GM21717 (cell line): Measurements from ENCODE around the gene PABPC1L.

ENCODE experiments used
- ATAC-seq: cut with Tn5 transposase; IDR thresholded peaks from one replicate; pipeline ENCODE4 v1.9.1; 2021; ENCODE audit warnings: mild to moderate bottlenecking, moderate library complexity; ENCODE audit not compliant: unreplicated experiment

The PABPC1L gene

GRCh38 chr20:44900231-44900854 is 9.5 kb upstream of the PABPC1L start:
- ATAC-seq: no peak

DNA sequence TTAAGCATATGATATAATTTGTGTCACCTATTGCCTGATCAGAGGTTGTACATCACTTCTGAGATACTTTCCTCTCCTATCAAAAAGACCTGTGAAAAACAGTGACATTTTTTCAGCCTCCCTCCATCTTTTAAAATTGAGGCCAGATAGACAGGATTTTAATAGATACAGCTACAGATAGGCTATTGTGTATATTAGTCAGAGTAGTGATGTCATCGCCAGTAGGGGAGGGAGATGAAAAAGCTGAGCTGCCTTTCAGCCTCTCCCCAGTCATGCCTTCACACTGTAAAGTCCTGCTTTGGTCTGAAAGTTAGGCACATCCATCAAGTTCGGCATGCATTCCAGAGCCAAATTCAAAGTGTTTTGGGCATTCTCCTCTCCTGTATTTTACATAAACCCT is 7.9 kb upstream of the PABPC1L start:
- ATAC-seq: no peak

DNA sequence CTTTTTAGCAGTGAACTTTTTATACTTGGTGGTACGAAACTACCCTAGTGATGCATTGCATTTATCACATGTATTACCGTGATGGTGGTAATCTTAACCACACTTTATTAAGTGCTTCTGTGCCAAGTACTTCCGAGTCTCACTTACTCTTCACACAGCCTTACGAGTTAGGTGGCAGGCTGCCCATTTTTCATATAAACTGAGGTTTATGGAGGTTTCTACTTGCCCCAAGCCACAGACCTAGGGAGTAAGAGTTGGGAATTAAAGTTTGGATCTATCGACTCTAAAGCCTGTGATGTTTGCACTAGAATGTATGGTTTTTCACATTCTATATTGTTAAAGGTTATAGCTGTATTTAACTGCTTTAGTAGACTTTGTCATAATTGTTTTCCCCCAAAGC is 5.5 kb upstream of the PABPC1L start:
- ATAC-seq: no peak

DNA sequence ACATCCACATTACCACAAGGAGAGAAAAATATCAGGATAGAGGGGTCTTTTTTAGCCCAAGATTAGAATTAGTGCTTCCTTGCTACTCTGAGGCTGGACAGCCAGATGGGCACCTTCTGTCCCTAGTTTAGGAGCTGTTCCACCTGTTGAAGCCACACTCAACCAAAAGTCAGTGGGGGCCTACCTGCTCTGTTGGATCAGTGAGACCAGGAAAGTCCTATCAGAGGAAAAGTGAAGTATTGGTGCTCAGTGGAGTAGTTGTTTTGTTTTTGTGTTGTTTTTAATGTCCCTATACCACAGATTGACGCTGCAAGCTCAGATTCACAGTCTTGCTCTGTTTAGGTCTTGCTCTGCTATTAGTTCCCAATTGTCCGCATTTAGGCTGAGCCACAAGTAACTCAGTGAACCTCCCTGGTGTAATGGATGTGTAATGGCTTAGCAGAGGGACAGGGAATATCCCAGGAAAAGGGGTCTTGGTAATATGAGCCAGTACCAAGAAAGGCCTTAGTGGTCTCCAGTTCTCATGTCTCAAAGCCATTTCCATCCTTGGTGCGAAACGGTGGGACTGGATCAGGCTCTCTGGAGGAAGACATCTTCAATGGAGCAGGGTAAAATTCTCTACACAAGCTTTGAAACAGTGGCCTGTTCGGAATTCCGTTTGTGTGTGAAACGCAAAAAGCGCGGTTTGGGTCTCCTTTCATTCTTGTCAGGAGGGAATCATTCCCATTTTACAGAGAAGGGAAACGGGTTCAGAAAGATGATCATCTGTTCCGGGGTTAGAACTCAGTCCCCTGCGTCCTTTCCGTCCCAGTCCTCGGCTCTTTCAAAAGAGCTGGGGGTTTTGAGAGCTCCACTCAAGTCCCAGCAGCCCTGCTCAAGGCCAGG is 631 bp upstream of the PABPC1L start:
- no peak for ATAC-seq

DNA sequence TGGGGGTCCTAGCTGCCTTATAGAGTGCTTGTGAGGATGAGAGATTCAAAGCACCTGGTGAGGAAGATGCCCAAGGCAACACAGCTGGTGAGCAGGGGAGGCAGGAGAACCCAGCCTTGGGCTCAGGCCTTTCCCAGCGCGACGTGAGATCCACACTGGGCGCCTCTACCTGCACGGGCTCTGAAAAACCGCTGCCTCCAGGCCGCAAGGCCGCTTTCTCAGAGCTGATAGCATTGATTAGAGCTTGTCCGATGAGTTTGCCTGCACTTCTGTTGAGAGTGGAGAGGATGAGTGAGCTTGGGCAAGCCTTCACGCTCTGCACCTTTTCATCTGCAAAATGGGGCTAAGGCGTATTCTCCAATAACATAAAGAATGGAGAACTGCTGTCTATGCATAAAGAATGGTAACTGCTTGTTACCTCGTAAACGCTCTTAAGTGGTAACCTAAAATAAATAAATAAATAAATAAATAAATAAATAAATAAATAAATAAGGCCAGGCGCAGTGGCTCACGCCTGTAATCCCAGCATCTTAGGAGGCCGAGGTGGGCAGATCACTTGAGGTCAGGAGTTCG is 916 bp downstream of the PABPC1L start:
- ATAC-seq: no peak

- no peak for ATAC-seq
Measured at GRCh38 chr20:44911264-44911921, 1.5 kb downstream of the PABPC1L start.

DNA sequence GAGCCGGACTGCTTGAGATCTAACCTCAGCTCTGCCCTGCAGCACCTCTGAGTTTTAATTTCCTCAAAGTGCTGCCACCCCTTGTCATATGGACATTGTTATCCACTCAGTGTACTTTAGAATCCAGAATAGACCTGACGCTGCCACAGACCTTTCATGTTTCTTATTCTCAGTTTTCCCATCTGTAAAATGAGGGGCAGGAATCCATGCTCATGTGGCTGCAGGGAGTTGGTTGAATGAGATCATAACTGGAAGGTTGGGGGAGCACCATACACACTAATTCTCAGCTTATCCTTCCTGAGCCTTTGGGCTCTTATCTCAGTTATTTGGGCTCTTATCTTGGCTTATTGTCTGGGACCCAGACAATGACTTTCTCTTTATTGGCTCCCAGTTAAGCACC is 2.3 kb downstream of the PABPC1L start:
- no peak for ATAC-seq

GRCh38 chr20:44914924-44915323 is 5.1 kb downstream of the PABPC1L start:
- ATAC-seq: no peak

DNA sequence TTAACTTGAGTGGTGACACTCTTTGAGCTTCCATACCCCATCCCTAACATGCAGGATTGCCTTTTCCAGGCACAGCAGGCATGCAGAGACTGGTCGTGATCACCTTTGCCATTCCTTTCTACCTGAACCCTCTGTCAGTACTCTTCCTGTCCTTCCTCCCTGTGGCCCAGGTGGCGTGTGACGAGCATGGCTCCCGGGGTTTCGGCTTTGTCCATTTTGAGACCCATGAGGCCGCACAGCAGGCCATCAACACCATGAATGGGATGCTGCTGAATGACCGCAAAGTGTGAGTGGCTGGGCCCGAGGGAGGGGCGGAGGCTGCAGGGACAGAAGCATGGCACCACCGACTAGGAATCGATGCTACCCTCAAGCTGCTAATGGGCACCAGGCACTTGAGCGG is 6.7 kb downstream of the PABPC1L start:
- no peak for ATAC-seq

GRCh38 chr20:44917399-44917798 is 7.5 kb downstream of the PABPC1L start:
- no peak for ATAC-seq

GRCh38 chr20:44918342-44918741 is 8.5 kb downstream of the PABPC1L start:
- ATAC-seq: no peak

GRCh38 chr20:44918761-44919160 is 8.9 kb downstream of the PABPC1L start:
- ATAC-seq: no peak

- no peak for ATAC-seq
Measured at GRCh38 chr20:44921447-44921846, 11.6 kb downstream of the PABPC1L start.

GRCh38 chr20:44924541-44924940 is 14.7 kb downstream of the PABPC1L start:
- no peak for ATAC-seq

GRCh38 chr20:44928595-44928994 is 18.7 kb downstream of the PABPC1L start:
- no peak for ATAC-seq

DNA sequence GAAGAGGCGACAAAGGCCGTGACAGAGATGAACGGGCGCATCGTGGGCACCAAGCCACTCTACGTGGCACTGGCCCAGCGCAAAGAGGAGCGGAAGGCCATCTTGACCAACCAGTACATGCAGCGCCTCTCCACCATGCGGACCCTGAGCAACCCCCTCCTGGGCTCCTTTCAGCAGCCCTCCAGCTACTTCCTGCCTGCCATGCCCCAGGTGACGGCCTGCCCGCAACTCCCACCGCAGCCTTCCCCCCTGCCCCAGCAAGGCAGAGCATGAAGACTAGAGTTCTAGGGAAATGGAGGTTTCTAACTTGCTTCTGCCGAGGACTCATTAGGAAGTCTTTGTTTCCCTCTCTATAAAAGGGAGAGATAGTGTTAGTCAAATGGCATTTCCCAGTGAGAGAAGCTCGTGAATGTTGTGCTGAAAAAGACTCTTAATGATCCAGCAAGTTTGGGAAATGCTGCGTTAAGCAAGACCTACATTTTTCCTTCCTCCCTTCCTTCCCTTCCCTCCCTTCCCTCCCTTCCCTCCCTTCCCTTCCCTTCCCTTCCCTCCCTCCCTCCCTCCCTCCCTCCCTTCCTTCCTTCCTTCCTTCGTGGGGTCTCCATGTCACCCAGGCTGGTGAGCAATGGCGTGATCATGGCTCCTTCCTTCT is 20.8 kb downstream of the PABPC1L start:
- no peak for ATAC-seq

- ATAC-seq: no peak
Measured at GRCh38 chr20:44931911-44932310, 22.1 kb downstream of the PABPC1L start.

DNA sequence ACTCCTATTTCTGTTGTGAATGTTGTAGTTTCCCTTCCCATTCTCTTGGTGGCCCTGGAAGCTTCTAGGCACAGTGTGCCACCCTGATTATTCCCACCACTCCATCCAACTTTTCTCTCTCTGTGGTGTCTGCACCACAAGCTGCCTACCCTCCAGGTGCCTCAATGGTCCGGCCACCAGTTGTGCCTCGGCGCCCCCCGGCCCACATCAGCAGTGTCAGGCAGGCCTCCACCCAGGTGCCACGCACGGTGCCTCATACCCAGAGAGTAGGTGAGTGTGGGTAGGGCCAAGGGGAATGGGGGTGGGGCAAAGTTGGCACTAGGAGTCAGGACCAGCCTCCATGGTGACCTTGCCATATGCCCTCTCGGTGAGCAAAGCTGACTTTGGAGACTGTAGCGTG is 23.1 kb downstream of the PABPC1L start:
- no peak for ATAC-seq

- ATAC-seq: no peak
Measured at GRCh38 chr20:44936510-44936909, 26.6 kb downstream of the PABPC1L start.

DNA sequence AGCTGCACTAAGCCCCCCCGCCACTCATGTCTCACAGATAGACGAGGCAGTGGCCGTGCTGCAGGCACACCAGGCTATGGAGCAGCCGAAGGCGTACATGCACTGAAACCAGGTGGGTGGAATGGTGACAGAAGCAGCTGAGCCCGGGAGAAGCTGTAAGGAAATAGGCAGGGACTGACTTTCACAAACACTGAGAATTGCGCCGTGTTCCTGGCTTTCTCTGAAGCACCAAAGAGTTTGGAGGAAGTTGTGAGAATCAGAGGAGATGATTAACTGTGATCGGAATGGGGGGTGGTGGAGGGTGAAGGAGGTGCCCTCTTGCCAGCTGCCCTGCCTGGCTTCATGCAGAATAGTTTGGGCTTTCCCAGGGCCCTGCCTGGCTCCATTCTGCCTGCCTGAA is 28.8 kb downstream of the PABPC1L start:
- ATAC-seq: no peak

DNA sequence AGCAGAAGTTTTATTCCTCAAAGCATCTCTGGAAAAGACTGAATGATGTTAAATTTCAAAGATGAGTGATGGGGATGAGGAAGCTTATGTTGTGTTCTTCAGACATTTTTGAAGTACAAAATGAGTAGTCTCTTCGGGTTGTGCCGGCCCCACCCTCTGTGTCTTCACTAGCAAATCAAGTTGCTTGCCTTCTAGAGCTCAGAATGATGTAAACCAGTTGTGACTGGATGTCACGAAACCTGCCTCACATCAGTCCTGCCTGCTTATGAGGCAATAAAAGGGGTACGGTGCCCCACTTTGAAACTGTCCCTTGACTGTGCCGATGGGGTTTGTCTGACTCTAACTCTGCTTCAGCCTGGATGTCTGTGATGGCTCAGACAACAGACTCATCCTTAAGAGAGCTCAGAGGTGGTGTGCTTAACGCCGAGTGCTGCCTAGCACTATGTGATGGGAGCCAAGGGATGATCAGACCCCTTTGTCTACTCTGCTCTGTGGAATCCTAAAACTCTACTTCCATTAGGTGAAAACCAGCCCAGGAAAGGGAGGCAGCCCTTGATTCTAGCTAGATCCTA is 31.3 kb downstream of the PABPC1L start:
- ATAC-seq: no peak
